Mesendoderm (in vitro differentiated cells): ENCODE data around the gene POPDC2.

Experiments used
- DNase-seq: peaks from one replicate; pipeline ENCODE4 v3.0.0; 2013
- H2AK5ac ChIP-seq: 2 replicates; pipeline ENCODE4 v1.6.1; 2013; ENCODE audit warnings: low read length, inconsistent platforms
- H2BK120ac ChIP-seq: 2 replicates; pipeline ENCODE4 v1.6.1; 2013; ENCODE audit warnings: low read depth, mild to moderate bottlenecking, low read length, moderate library complexity, mixed read lengths
- H2BK15ac ChIP-seq: replicated peaks from 2 replicates; pipeline ENCODE4 v1.6.1; 2013; ENCODE audit warnings: low read depth, mild to moderate bottlenecking, moderate library complexity
- H2BK5ac ChIP-seq: 2 replicates; pipeline ENCODE4 v1.6.1; 2013; ENCODE audit warnings: low read length, inconsistent platforms
- H3K18ac ChIP-seq: 2 replicates; pipeline ENCODE4 v1.6.1; 2013; ENCODE audit warnings: mild to moderate bottlenecking, low read length, mixed read lengths
- H3K23ac ChIP-seq: one replicate; pipeline ENCODE4 v1.6.1; 2013; ENCODE audit warnings: low read length
- H3K27ac ChIP-seq: 2 replicates; pipeline ENCODE4 v1.5.1; 2013; ENCODE audit warnings: low read depth, mild to moderate bottlenecking, inconsistent platforms, low read length, moderate library complexity
- H3K27me3 ChIP-seq: 2 replicates; pipeline ENCODE4 v1.6.1; 2013; ENCODE audit warnings: low read length, control low read depth, mild to moderate bottlenecking, inconsistent platforms; ENCODE audit not compliant: insufficient read depth, poor library complexity
- H3K36me3 ChIP-seq: 2 replicates; pipeline ENCODE4 v1.6.1; 2013; ENCODE audit warnings: low read length, inconsistent platforms; ENCODE audit not compliant: control insufficient read depth, insufficient read depth
- H3K4ac ChIP-seq: one replicate; pipeline ENCODE4 v1.6.1; 2013; ENCODE audit warnings: low read depth, mild to moderate bottlenecking, low read length, moderate library complexity
- H3K4me1 ChIP-seq: 2 replicates; pipeline ENCODE4 v1.6.1; 2013; ENCODE audit warnings: low read depth, low read length, inconsistent platforms; ENCODE audit not compliant: control insufficient read depth
- H3K4me2 ChIP-seq: 2 replicates; pipeline ENCODE4 v1.6.1; 2013; ENCODE audit warnings: low read length
- H3K4me3 ChIP-seq: 2 replicates; pipeline ENCODE4 v1.5.1; 2013; ENCODE audit warnings: mild to moderate bottlenecking, low read length
- H3K56ac ChIP-seq: one replicate; pipeline ENCODE4 v1.6.1; 2013; ENCODE audit warnings: low read length
- H3K79me1 ChIP-seq: 2 replicates; pipeline ENCODE4 v1.6.1; 2013; ENCODE audit warnings: low read length, inconsistent platforms
- H3K79me2 ChIP-seq: 2 replicates; pipeline ENCODE4 v1.6.1; 2013; ENCODE audit warnings: mild to moderate bottlenecking, low read length; ENCODE audit not compliant: control insufficient read depth, insufficient read depth
- H3K9ac ChIP-seq: 2 replicates; pipeline ENCODE4 v1.6.1; 2013; ENCODE audit warnings: low read length, inconsistent platforms
- H4K5ac ChIP-seq: one replicate; pipeline ENCODE4 v1.6.1; 2013; ENCODE audit warnings: low read length
- H4K8ac ChIP-seq: one replicate; pipeline ENCODE4 v1.6.1; 2013; ENCODE audit warnings: low read depth, mild to moderate bottlenecking, control low read depth, low read length, moderate library complexity
- WGBS: extraction: QIAGEN DNeasy Blood & Tissue Kit; methylation state at CpG from one replicate; pipeline ENCODE4 v1.1.7; 2013; ENCODE audit warnings: low lambda C conversion rate, missing lambda C conversion rate; ENCODE audit not compliant: insufficient coverage; ENCODE audit errors: extremely low coverage; 5-methylcytosine and 5-hydroxymethylcytosine counted together

POPDC2 gene

GRCh38 chr3:119602676-119603075 lies 57.7 kb downstream of the POPDC2 start:
- H4K8ac ChIP-seq = no peak overlapping the region
- peaks cover 3% of the 10 kb centered on the region for H3K4me1 ChIP-seq
- H3K4me3 ChIP-seq = no peak overlapping the region
- H3K79me2 ChIP-seq = no peaks in the 10 kb centered on the region
- H3K4ac ChIP-seq = no peak overlapping the region
- no peak overlapping the region for H2BK5ac ChIP-seq
- H2BK15ac ChIP-seq = no peak overlapping the region
- WGBS = no CpG with 5 or more reads among the region's 1 CpG
- H3K23ac ChIP-seq = no peak overlapping the region
- H3K56ac ChIP-seq = no peak overlapping the region
- H2BK120ac ChIP-seq = no peak overlapping the region
- H3K36me3 ChIP-seq = no peaks in the 10 kb centered on the region
- no peak overlapping the region for H3K9ac ChIP-seq
- no peak overlapping the region for H3K27ac ChIP-seq
- no peak overlapping the region for H4K5ac ChIP-seq
- DNase-seq = no peak
- H3K79me1 ChIP-seq = no peaks in the 10 kb centered on the region
- H3K4me2 ChIP-seq = no peak overlapping the region
- no peak overlapping the region for H3K18ac ChIP-seq
- H3K27me3 ChIP-seq = no peaks in the 10 kb centered on the region
- H2AK5ac ChIP-seq = no peak overlapping the region

- DNase-seq = no peak
- Histone ChIP-seq H3K4ac (no peak overlapping the region), H3K4me3 (no peak overlapping the region), H2BK120ac (no peak overlapping the region), H2BK5ac (no peak overlapping the region), H3K79me2 (no peaks in the 10 kb centered on the region), H3K27ac (no peak overlapping the region), H4K5ac (no peak overlapping the region), H3K4me1 (peaks cover 3% of the 10 kb centered on the region), H3K4me2 (no peak overlapping the region), H3K79me1 (no peaks in the 10 kb centered on the region), H2BK15ac (no peak overlapping the region), H3K9ac (no peak overlapping the region), H3K56ac (no peak overlapping the region), H4K8ac (no peak overlapping the region), H3K23ac (no peak overlapping the region), H3K27me3 (no peaks in the 10 kb centered on the region), H3K36me3 (no peaks in the 10 kb centered on the region), H2AK5ac (no peak overlapping the region), H3K18ac (no peak overlapping the region)
- WGBS = no CpG with 5 or more reads among the region's 3 CpGs
These were observed 59.2 kb downstream of the POPDC2 start for GRCh38 chr3:119601154-119601553.

GRCh38 chr3:119600732-119601131 lies 59.7 kb downstream of the POPDC2 start:
- Histone ChIP-seq H2BK5ac (no peak overlapping the region), H3K27me3 (no peaks in the 10 kb centered on the region), H2BK120ac (no peak overlapping the region), H3K79me2 (no peaks in the 10 kb centered on the region), H4K5ac (no peak overlapping the region), H3K4me3 (no peak overlapping the region), H3K36me3 (no peaks in the 10 kb centered on the region), H3K4me1 (peaks cover 3% of the 10 kb centered on the region), H3K56ac (no peak overlapping the region), H3K4me2 (no peak overlapping the region), H2AK5ac (no peak overlapping the region), H3K9ac (no peak overlapping the region), H3K4ac (no peak overlapping the region), H3K79me1 (no peaks in the 10 kb centered on the region), H4K8ac (no peak overlapping the region), H2BK15ac (no peak overlapping the region), H3K18ac (no peak overlapping the region), H3K23ac (no peak overlapping the region), H3K27ac (no peak overlapping the region)
- DNase-seq = peak; percentile 75
- WGBS = no CpG with 5 or more reads among the region's 5 CpGs

GRCh38 chr3:119599558-119600174 lies 60.7 kb downstream of the POPDC2 start:
- Histone ChIP-seq H2BK120ac (no peak overlapping the region), H3K79me1 (no peaks in the 10 kb centered on the region), H2AK5ac (no peak overlapping the region), H3K27me3 (no peaks in the 10 kb centered on the region), H3K36me3 (no peaks in the 10 kb centered on the region), H3K23ac (no peak overlapping the region), H3K4me2 (no peak overlapping the region), H3K4me1 (peaks cover 3% of the 10 kb centered on the region), H4K8ac (no peak overlapping the region), H3K56ac (no peak overlapping the region), H2BK15ac (no peak overlapping the region), H3K9ac (no peak overlapping the region), H4K5ac (no peak overlapping the region), H2BK5ac (no peak overlapping the region), H3K27ac (no peak overlapping the region), H3K18ac (no peak overlapping the region), H3K4me3 (no peak overlapping the region), H3K79me2 (no peaks in the 10 kb centered on the region), H3K4ac (no peak overlapping the region)
- DNase-seq = no peak
- no CpG with 5 or more reads among the region's 6 CpGs for WGBS

- Histone ChIP-seq H3K4me2 (no peak overlapping the region), H3K79me1 (no peaks in the 10 kb centered on the region), H2BK15ac (no peak overlapping the region), H3K56ac (no peak overlapping the region), H3K27ac (no peak overlapping the region), H3K4me3 (no peak overlapping the region), H2BK120ac (no peak overlapping the region), H3K4ac (no peak overlapping the region), H3K9ac (no peak overlapping the region), H3K18ac (no peak overlapping the region), H4K8ac (no peak overlapping the region), H4K5ac (no peak overlapping the region), H2AK5ac (no peak overlapping the region), H3K79me2 (no peaks in the 10 kb centered on the region), H3K36me3 (no peaks in the 10 kb centered on the region), H3K23ac (no peak overlapping the region), H2BK5ac (no peak overlapping the region), H3K4me1 (peaks cover 3% of the 10 kb centered on the region), H3K27me3 (no peaks in the 10 kb centered on the region)
- WGBS = no CpG with 5 or more reads among the region's 1 CpG
- no peak for DNase-seq
These were observed 61.8 kb downstream of the POPDC2 start for GRCh38 chr3:119598410-119599098.
